Right ventricle myocardium superior (tissue), 1 donor: ENCODE data around the gene SSH2. TPM values are rescaled to one million over a fixed set of nuclear protein-coding genes. Genes with fewer than 3 reads are reported as not detected.
"Not testable (repeated sequence)": the region's sequence is repeated elsewhere in the genome, so short reads cannot be mapped to it uniquely, and the experiment has no call there.

Source experiments
- ATAC-seq: fragments of 200-7000 bp; cut with Tn5 transposase; one replicate; pipeline ENCODE4 v1.9.1; 2020; ENCODE audit warnings: mild to moderate bottlenecking; ENCODE audit not compliant: poor library complexity
- DNase-seq: peaks from one replicate; pipeline ENCODE4 v3.0.0-alpha.2; 2020
- intact Hi-C: fragments of 100-400 bp; cut with DNase I; formaldehyde crosslinking; loops from one replicate; pipeline ENCODE4 v1.11.2; 2022
- total RNA-seq: library from RNA; stranded (reverse); fragmentation: NEBNext Ultra II Directional; extraction: Animal tissue kit (Norgen Biotek cat#: 25700); gene quantifications from one replicate; pipeline ENCODE4 v1.2.1, GENCODE V29; 2021
- donor health status: DM: no; HTN: yes; CAD: no; lungs with severe emphysema.

The SSH2 gene
- total RNA-seq, 1 donor from 2014 or later, result 31.3 TPM

DNA sequence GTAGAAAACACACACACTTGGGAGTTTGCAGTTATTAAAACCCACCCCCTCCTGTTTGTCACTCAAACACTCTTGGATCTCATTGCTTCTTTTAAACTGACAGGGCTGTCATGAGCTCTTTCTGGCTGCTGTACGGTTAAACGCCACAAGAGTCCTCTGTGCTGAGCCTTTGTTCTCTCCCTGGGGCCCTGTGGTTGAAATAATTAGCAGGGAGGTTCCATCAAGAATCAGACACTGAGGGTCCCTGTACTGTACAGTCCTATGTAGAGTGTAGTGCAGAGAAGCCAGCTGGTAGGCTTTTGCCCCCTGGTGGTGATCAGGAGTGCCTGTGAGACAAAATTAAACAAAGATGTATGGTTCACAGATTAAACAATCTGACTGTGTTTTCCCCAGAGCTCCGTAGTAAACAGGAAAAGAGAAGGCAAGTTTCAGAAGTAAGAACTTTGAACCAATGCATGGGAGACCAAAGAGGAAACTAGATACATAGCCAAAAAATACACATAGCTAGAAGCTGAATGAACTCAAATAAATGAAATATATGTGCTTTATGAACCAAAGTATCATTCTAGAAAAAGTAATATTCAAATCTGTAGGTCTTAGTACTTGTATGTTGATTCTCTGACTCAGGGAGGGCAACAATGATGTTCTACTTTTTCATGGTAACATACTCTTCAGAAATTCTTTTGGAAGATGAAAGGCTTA, 1.4 kb upstream of the SSH2 start:
- DNase-seq (peak; percentile 60), ATAC-seq (peak; percentile 77)
- intact Hi-C loops, result loop anchor here (2.0 kb wide), 1 partner anchor 123 kb away; no protein-coding TSS in a partner anchor

DNA sequence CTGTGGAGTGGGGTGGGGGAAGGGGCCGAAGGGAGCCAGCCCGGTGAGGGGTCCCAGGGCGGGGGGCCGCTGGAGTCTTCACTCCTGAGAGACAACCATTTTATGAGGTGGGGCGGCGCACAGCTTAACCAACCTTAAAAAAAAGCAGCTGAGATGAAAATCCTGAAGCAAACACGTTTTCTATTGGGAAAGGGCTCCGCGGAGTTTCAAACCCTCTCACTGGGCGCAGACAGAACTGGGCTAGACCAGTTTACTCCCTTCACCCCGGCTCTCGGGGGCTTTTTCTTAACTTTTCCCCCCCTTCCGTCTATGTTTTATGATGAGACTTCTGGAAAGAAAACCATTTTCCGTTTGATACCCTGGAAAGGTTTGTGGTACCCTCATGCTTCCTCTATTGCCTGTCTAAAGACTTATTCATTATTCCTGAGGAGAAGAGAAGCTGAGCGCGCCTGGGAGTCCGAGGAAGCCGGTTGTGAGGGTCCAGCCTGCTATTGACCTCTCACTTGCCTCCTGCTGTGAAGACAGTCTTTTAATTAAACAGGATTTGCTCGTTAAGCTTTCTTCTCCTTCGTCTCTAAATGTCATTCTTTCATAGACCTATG, 482 bp upstream of the SSH2 start:
- intact Hi-C loops, result loop anchor here (2.0 kb wide), 1 partner anchor 122 kb away; no protein-coding TSS in a partner anchor
- DNase-seq (no peak), ATAC-seq (peak; percentile 42)

GRCh38 chr17:29929006-29929532, 959 bp downstream of the SSH2 start:
- DNase-seq (no peak), ATAC-seq (peak; percentile 19)
- intact Hi-C loops, result loop anchor here (10.0 kb wide), 1 partner anchor 64 kb away; no protein-coding TSS in a partner anchor

- intact Hi-C loops, result loop anchor here (10.0 kb wide), 1 partner anchor 63 kb away; no protein-coding TSS in a partner anchor
- ATAC-seq (no peak), DNase-seq (no peak)
Measured at GRCh38 chr17:29927546-29927945, 2.5 kb downstream of the SSH2 start.

DNA sequence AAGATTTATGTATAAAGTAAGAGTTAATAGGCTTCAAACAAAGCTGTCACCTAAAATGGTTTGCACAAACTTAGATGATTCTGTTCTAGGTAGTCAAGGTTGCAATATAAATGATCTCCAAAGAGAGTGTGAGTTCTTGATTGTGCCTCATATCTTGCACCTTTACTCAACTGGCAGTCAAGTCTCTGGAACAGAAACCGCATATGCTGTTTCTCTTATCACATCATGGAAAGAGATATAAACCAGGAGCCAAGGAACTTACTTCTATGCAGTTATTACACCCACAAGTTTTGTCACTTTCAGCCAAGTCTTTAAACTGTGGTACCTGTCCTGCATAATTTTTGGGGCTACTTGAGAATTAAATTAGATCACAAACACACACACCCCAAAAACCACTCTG, 5.2 kb downstream of the SSH2 start:
- ATAC-seq, result no peak
- intact Hi-C loops, result loop anchor here (10.0 kb wide), 1 partner anchor 60 kb away; no protein-coding TSS in a partner anchor

DNA sequence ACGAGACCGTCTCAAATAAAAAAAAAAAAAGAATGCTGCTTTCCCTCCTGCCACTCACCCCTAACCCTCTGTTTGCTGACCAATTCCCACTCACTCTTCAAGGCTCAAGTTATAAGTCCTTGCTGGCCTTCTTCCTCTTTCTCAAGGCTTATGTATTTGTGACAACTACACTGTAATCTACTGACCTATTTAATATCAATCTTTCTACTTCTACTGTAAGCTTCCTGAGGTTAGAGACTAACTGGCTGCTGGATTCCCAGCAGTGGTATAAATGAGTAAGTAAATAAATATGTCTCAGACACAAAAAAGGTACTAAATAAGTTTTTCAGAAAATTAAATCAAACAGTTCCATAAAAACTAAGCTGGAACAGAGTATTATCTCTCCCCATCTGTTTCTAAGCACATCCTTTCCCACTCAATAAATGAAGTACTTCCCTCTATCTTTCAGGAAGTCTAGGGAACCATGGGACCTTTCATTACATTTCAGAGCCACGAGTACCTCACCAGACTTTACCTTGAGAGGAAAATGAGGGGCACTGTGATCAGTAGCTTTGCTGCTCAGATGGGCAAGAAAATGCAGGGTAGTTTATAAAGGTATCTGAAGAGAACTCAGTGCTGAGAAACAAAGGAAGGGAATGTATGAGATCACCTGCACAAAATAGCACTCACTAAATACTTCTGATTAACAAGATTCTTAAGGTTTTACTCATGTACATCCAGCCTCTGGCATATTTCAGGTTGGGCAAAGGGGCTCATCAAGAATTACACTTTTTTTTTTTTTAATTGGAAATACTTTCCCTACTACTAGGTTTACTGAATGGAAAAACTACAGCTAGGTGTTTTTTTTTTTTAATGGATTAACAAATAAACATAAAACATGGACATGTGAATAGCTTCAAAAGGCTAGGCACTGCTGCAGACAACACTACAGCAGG, 10.8 kb downstream of the SSH2 start:
- DNase-seq (no peak), ATAC-seq (no peak)
- intact Hi-C loops, result no loop called here

More for the DNA sequence above, 5.2 kb downstream of the SSH2 start:
- DNase-seq, result no peak

- intact Hi-C loops, result no loop called here
- ATAC-seq (no peak), DNase-seq (no peak)
Measured at GRCh38 chr17:29918016-29918415, 12.0 kb downstream of the SSH2 start.

DNA sequence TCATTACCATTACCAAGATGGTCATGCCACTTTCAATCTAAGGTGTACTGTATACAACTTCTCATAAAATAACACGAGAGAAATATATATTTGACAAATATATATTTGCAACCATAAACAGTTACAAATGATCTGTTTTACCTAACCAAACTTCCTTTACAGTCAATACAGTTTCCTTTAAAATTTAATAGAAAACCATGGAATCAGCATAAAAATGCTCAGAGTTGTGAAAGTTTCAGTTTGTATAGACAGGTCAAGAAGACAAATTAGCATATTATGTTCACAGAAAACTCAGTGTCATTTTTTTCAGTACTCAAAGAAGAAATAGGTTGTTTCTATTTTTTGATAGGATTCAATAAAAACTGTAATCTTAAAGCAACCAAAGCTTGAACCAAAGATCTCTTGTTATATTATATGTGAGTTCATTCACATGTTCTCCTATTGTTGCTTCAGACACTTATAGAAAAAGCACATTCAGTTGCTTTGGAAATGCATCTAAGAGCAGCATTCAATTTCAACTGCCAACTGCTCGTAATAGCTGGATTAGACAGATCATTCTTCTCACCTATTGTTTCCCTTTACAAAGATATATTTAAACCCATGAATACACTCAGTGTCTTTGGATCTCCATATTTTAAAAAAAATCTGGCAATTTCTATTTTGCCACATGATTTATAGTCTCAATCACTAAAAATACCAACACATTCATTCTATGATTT, 15.1 kb downstream of the SSH2 start:
- ATAC-seq (no peak), DNase-seq (no peak)
- intact Hi-C loops, result no loop called here

DNA sequence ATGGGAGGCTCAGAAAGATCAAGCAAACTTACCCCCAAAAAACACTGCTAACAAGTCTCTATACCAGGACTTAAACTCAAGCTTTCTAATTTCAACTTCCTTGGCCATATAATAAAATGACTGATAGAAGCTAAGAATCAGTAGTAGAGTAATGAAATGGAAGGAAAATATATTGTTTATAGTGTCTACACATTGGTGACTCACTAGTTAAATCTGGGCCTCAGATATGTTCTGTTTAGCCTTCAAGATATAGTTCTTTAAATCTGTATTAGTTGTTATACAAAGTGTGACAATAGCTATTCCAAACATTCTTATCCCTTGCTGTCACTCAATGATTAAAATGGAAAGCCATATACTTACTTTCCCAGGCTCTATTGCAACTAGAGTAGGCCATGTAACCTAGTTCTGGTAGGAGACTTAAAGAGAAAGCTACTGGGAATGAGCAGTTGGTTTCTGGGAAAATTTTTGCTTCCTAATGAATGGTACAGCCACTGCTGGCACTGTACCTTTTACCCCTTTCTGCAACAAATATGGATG, 18.3 kb downstream of the SSH2 start:
- no peak for ATAC-seq
- intact Hi-C loops, result no loop called here

DNA sequence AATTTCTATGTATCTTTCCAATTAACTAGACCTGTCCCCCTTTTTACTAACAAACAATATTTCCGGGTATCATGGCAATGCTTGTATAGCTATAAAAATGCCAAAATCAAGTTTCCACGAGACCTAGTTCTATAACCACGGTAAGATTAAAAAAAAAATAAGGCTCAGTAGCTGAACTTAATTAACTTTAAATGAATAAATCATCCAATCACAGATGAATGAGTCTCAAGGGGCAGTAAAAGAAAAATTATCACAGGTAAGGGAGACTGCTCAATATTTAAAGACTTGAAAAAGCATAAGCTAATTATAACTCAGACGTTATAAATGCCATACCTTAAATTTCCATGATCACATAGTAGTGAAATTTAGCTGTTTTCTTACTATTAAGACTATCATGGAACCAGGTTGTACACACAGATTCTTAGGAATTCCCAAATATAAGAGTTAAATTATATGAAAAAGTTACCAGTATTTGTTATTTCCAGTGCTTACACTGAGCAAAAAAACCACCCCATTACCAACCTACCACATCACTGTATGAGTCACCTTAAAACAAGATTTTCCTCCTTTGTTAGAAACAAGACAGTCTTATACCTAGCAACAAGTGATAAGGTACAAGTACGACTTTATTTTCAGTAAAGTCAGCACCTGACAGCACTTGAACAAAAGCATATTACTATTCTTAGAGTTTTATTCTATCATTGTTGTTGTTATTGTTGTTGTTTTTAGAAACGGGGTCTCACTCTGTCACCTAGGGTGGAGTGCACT, 20.6 kb downstream of the SSH2 start:
- ATAC-seq, result no peak
- no peak for DNase-seq
- intact Hi-C loops, result no loop called here

More for the DNA sequence above, 18.3 kb downstream of the SSH2 start:
- no peak for DNase-seq

DNA sequence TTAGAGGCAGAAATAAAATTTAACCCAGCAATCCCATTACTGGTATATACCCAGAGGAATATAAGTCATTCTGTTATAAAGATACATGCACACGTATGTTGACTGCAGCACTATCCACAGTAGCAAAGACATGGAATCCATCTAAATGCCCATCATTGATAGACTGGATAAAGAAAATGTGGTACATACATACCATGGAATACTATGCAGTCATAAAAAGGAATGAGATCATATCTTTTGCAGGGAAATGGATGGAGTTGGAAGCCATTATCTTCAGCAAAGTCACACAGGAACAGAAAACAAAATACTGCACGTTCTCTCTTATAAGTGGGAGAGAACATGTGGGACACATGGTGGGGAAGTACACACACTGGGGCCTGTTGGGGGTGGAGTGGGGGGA, 23.1 kb downstream of the SSH2 start:
- intact Hi-C loops, result no loop called here
- ATAC-seq, result no peak
- DNase-seq, result no peak

GRCh38 chr17:29905879-29906167, 24.2 kb downstream of the SSH2 start:
- intact Hi-C loops, result no loop called here
- no peak for ATAC-seq
- DNase-seq, result no peak

DNA sequence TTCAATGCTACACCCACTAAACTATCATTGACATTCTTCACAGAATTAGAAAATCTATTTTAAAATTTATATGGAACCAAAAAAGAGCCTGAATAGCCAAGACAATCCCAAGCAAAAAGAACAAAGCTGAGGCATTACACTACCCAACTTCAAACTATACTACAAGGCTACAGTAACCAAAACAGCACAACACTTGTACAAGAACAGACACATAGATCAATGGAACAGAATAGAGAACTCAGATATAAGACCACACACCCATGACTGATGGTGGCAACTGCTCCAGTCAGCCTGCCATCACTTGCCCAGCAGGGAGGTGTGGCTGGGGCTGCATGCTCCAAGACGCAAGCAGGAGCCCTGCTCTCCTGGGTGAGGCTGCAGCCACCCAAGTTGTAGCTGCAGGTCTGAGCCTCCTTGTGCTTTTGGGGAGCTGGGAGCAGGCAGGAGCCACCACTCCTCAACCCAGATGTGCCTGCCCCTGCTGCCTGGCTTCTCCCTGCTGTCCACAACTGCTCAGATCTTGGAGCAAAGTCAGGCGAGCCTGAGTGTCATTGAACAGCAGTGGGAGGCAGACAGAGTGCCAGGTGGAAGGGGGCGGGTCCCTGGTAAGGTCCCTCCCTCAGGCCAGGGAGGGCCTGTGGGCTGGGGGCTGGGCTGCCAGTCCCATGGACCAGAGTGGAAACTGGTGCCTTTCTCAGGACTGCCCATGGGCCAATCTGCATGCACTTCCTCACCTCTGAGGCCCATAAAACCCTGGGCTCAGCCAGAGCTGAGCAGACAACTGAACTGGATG, 24.7 kb downstream of the SSH2 start:
- intact Hi-C loops, result no loop called here
- ATAC-seq (no peak), DNase-seq (no peak)

DNA sequence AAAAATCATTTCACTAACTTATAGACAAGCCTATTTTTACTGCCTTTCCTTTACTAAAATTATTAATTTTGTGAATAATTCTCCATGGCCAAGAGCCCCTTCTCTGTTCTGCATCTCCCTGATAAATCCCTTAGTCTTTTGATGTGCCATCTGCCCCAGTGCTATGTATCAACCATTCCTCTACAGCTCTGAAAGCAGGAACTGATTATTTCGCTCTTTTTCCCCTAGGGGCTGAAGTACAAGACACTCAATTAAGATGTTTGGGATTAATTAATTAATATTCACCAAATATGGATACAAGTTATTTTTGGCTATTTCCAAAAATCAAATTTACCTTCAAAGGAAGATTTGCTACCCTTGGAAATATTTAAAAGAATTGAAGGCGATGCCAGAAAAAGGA, 26.6 kb downstream of the SSH2 start:
- DNase-seq (no peak), ATAC-seq (no peak)
- intact Hi-C loops, result no loop called here

- intact Hi-C loops, DNase-seq, ATAC-seq: not testable (repeated sequence)
Measured at GRCh38 chr17:29897136-29897535, 32.9 kb downstream of the SSH2 start.

- DNase-seq (no peak), ATAC-seq (no peak)
- intact Hi-C loops, result no loop called here
Measured at GRCh38 chr17:29892201-29892600, 37.8 kb downstream of the SSH2 start.

- intact Hi-C loops, result no loop called here
- DNase-seq (no peak), ATAC-seq (no peak)
Measured at GRCh38 chr17:29891131-29891530, 38.9 kb downstream of the SSH2 start.
